ENCODE measurements around the gene MUSTN1. TPM values are rescaled to one million over a fixed set of nuclear protein-coding genes. Genes with fewer than 3 reads are reported as not detected.

MUSTN1 gene
- total and polyA plus RNA-seq, 2 experiments from 2014 or later, result not detected

DNA sequence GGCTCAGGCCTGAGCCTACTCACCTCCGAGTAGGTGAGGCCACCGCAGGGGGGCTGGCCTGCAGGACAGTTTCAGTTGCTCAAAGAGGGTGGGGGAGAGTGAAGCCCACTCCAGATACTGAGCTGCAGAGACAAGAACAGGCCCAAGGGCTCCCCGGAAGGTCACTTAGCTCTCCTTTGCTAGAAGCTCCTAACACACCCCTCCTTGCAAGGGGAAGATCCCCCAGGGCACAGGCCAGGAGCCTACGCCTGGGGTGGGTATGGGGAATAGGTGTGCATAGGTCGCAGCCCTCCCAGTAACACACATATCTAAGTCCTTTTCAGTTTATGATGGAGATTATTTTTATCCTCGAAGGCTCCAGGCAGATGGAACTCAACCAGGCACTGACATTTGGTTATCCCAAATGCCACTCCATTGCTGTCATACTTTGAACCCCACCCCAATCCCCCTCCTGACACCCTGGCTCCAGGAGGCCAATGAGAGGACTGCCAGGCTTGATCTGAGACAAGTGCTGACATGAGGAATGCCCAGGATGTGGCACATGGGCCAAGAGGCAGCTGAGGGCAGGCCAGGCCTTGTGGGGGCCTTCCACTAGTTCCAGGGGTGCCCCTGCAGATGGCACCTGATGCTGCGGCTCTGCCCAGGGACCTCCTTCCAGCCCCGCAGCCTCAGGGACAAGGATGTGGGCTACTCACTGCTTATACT is 1.1 kb upstream of the MUSTN1 start:
- Histone ChIP-seq H3K27ac (no peak overlapping the region), H3F3A (ENCODE audit: insufficient read depth) (no peaks in the 10 kb centered on the region), H3K27me3 (replicated peaks; ENCODE audit: insufficient read depth) (no peaks in the 10 kb centered on the region), H3K9me3 (ENCODE audit: low read depth) (no peaks in the 10 kb centered on the region), H3K4me1 (ENCODE audit: insufficient read depth) (peaks cover 8% of the 10 kb centered on the region), H3K79me2 (ENCODE audit: insufficient read depth) (no peaks in the 10 kb centered on the region), H3K36me3 (ENCODE audit: low read depth) (no peaks in the 10 kb centered on the region), H3K4me2 (ENCODE audit: unreplicated experiment) (no peak overlapping the region), H3K4me3 (no peak overlapping the region), H4K20me1 (ENCODE audit: insufficient read depth) (no peaks in the 10 kb centered on the region), H3K9ac (no peak overlapping the region), H2AFZ (no peak overlapping the region), H3K9me2 (ENCODE audit: insufficient read depth) (no peaks in the 10 kb centered on the region)
- 82 to 88% methylated on average over 8 of the region's 8 CpGs for WGBS, 2 experiments (ENCODE audit: low coverage in 1 of 2, low lambda C conversion rate in 2 of 2, missing lambda C conversion rate in 2 of 2)
- DNase-seq, result no peak
- TF ChIP-seq EZH2 (IDR thresholded peaks at IDR 0.05; ENCODE audit: insufficient read depth, poor library complexity, severe bottlenecking) (no peak), EZH2phosphoT487 (IDR thresholded peaks at IDR 0.05; ENCODE audit: insufficient read depth, low read depth) (no peak)
- in situ Hi-C loops (cut with MboI), result no loop called here

DNA sequence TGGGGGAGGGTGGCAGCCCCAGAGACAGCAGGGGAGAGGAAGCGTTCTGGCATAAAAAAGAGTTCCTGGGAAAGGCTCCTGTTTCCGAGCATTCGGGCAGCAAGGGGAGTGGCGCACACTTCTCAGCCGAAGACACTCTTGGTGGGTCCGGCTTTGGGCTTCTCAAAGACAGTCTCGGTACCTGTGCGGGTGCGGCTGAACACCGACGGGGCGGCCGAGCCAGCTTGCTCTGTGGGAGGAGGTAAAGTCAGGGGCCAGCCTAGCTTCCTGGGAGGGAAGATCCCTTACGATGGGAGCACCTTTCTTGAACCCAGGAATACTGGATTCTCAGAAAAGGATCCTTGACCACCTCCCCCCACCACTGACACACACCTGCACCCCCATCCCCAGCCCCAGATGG is 1.6 kb downstream of the MUSTN1 start:
- Histone ChIP-seq H3K36me3 (ENCODE audit: low read depth) (no peaks in the 10 kb centered on the region), H3K27ac (no peak overlapping the region), H3K79me2 (ENCODE audit: insufficient read depth) (no peaks in the 10 kb centered on the region), H3K4me2 (ENCODE audit: unreplicated experiment) (no peak overlapping the region), H3K27me3 (replicated peaks; ENCODE audit: insufficient read depth) (no peaks in the 10 kb centered on the region), H4K20me1 (ENCODE audit: insufficient read depth) (no peaks in the 10 kb centered on the region), H3F3A (ENCODE audit: insufficient read depth) (no peaks in the 10 kb centered on the region), H3K9ac (no peak overlapping the region), H3K9me2 (ENCODE audit: insufficient read depth) (no peaks in the 10 kb centered on the region), H3K4me3 (no peak overlapping the region), H3K4me1 (ENCODE audit: insufficient read depth) (peaks cover 8% of the 10 kb centered on the region), H3K9me3 (ENCODE audit: low read depth) (no peaks in the 10 kb centered on the region), H2AFZ (no peak overlapping the region)
- no peak for DNase-seq
- TF ChIP-seq EZH2 (IDR thresholded peaks at IDR 0.05; ENCODE audit: insufficient read depth, poor library complexity, severe bottlenecking) (no peak), EZH2phosphoT487 (IDR thresholded peaks at IDR 0.05; ENCODE audit: insufficient read depth, low read depth) (no peak)
- in situ Hi-C loops (cut with MboI), result no loop called here
- WGBS, 2 experiments (ENCODE audit: low coverage in 1 of 2, low lambda C conversion rate in 2 of 2, missing lambda C conversion rate in 2 of 2), result 91 to 97% methylated on average over 12 to 14 of the region's 14 CpGs

DNA sequence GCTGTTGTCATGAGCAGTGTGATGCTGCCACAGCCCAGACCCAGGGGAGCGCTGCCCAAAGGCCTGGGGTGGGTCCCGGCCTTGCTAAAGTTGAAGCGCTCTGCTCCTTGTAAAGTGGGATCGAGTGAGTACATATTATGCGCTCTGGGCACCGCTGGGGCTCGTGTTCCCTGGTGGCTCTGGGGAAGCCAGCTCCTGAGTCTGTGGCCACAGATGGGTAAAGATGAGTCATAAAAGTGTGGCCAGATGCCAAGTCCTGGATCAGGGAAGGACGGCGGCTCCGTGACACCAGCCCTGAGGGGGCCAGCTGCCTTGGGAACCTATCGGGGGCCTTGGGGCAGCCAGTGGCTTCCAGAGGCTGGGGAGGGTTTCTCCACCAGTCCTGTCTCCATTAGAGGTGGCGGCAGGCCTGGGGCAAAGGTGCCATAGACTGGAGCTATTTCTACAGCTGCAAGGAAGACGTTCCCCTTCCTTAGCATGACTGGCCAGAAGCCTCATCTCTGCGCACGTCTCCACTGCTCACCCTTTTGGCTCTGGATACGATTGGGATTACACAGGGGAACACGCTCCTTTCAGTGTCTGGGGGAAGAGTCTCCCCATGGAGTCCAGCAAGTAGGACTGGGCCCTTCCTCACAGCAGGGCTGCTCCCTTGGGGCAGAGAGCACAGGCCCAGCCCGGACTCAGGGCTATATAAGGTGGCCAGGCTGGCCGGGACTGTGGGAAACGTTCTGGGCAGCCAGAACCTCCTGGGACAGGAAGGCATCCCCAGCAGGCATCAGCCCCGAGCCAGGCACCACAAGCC is 3.1 kb downstream of the MUSTN1 start:
- Histone ChIP-seq H3K27me3 (replicated peaks; ENCODE audit: insufficient read depth) (no peaks in the 10 kb centered on the region), H3K9me3 (ENCODE audit: low read depth) (no peaks in the 10 kb centered on the region), H3K79me2 (ENCODE audit: insufficient read depth) (no peaks in the 10 kb centered on the region), H3K36me3 (ENCODE audit: low read depth) (no peaks in the 10 kb centered on the region), H3K4me3 (no peak overlapping the region), H3K4me1 (ENCODE audit: insufficient read depth) (peaks cover 8% of the 10 kb centered on the region), H4K20me1 (ENCODE audit: insufficient read depth) (no peaks in the 10 kb centered on the region), H3K27ac (no peak overlapping the region), H3F3A (ENCODE audit: insufficient read depth) (no peaks in the 10 kb centered on the region), H2AFZ (no peak overlapping the region), H3K9me2 (ENCODE audit: insufficient read depth) (no peaks in the 10 kb centered on the region), H3K4me2 (ENCODE audit: unreplicated experiment) (peak overlapping the region; percentile 54), H3K9ac (no peak overlapping the region; the same call in 1 of the 2 replicates)
- DNase-seq, result peak; percentile 87
- 20 to 21% methylated on average over 21 of the region's 21 CpGs for WGBS, 2 experiments (ENCODE audit: low coverage in 1 of 2, low lambda C conversion rate in 2 of 2, missing lambda C conversion rate in 2 of 2)
- in situ Hi-C loops (cut with MboI), result no loop called here
- no peak for TF ChIP-seq EZH2phosphoT487 (IDR thresholded peaks at IDR 0.05; ENCODE audit: insufficient read depth, low read depth)
- no peak for TF ChIP-seq EZH2 (IDR thresholded peaks at IDR 0.05; ENCODE audit: insufficient read depth, poor library complexity, severe bottlenecking)

DNA sequence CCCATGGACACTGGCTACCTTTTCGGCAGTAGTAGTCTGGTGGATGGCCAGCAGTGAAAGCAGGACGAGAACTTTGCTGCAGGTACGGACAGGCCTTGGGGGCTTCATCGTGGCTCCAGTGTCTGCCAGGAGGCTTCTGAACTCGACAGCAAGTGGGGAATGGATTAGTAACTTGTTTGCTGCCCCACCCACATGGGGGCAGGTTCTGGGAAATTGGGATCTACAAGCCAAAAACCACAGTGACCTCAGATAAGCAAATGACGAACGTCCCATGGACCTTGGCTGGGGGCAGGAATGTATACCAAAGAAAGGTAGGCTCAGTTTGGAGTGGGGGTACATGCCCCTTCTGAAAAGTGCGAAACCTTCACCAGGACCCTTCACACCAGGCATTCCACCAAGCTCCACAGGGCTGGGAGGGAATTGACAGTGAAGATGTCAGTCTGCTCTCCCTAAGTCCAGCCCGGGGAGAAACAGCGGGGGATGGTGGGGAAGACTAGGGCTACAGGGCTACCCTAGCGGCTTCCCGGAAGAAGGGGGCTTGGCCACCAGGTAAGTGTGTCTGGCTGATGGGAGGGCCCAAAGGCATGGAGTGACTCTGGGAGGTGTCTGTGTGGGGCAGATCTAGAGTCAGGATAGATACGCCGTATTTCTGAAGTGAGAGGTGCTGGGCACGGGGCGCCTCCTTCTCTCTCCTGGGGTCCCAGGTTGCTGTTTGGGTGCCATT is 4.1 kb downstream of the MUSTN1 start, which contains the start of gene ITIH4:
Gene ITIH4, minus strand, starts transcription at position 138 of the 724 bp plus-strand sequence. Its CDS starts 30 bp downstream, at position 108.
- Histone ChIP-seq H3K36me3 (ENCODE audit: low read depth) (no peaks in the 10 kb centered on the region), H3K27me3 (replicated peaks; ENCODE audit: insufficient read depth) (no peaks in the 10 kb centered on the region), H4K20me1 (ENCODE audit: insufficient read depth) (no peaks in the 10 kb centered on the region), H3K9me2 (ENCODE audit: insufficient read depth) (no peaks in the 10 kb centered on the region), H2AFZ (no peak within 1 kb of the TSS), H3K4me3 (no peak within 1 kb of the TSS), H3K9ac (no peak within 1 kb of the TSS; the same call in 1 of the 2 replicates), H3K27ac (no peak within 1 kb of the TSS), H3K79me2 (ENCODE audit: insufficient read depth) (no peaks in the 10 kb centered on the region), H3K9me3 (ENCODE audit: low read depth) (no peaks in the 10 kb centered on the region), H3K4me2 (ENCODE audit: unreplicated experiment) (peak within 1 kb of the TSS; percentile 54), H3F3A (ENCODE audit: insufficient read depth) (no peaks in the 10 kb centered on the region), H3K4me1 (ENCODE audit: insufficient read depth) (peaks cover 8% of the 10 kb centered on the region)
- TF ChIP-seq EZH2phosphoT487 (IDR thresholded peaks at IDR 0.05; ENCODE audit: insufficient read depth, low read depth) (no peak), EZH2 (IDR thresholded peaks at IDR 0.05; ENCODE audit: insufficient read depth, poor library complexity, severe bottlenecking) (no peak)
- in situ Hi-C loops (cut with MboI), result no loop called here
- 82 to 83% methylated on average over 14 to 16 of the region's 16 CpGs for WGBS, 2 experiments (ENCODE audit: low coverage in 1 of 2, low lambda C conversion rate in 2 of 2, missing lambda C conversion rate in 2 of 2)
- no peak for DNase-seq
